GM18507 (cell line): ENCODE data around the gene LPIN2.

ENCODE experiments used
- DNase-seq: peaks from one replicate; pipeline ENCODE4 v3.0.0; 2011; ENCODE audit warnings: low read depth; ENCODE audit not compliant: insufficient read length; ENCODE audit errors: extremely low spot score
- FAIRE-seq: peaks from 2 replicates; lab custom pipeline; 2011; peaks lifted over from hg19 to GRCh38; lab: Jason Lieb, UNC

Gene LPIN2

DNA sequence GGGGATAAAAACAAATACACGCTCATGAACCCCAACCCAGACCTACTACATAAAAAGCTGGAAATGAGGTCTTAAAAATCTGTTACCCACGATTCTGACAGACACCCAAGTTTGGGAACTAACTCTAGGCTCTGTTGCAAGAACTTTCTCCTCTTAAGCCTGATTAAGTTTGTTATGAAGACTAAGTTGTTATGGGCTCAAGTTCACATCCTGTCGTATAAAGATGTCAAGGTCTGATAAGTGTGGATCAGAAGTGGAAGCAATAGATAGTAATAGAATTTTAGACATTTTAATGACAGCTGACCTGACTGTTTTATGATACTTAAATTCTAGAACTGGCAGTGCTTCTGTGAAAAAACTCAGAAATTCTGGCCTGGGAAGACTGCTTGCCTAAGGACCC is 43.2 kb downstream of the LPIN2 start:
- no peak for FAIRE-seq
- no peak for DNase-seq

DNA sequence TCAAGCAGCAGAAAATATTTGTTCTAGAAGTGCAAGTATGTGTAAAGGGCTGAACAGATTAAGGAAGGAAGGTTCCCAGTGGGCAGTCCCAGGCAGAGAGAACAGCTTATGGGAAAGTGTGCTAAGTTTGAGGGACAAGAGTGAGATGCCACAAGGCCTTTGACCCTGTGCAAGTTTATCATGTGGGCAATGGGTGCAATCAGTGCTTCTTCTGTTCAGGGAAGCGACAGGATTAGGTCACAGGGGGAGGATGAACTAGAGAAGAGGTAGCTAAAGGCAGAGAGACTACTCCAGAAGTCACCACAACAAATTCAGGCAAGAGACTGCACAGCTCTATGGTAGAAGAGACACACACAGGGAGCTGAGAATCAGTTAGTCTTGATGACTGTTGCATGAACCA is 44.3 kb downstream of the LPIN2 start:
- FAIRE-seq (peak; percentile 60), DNase-seq (no peak)

DNA sequence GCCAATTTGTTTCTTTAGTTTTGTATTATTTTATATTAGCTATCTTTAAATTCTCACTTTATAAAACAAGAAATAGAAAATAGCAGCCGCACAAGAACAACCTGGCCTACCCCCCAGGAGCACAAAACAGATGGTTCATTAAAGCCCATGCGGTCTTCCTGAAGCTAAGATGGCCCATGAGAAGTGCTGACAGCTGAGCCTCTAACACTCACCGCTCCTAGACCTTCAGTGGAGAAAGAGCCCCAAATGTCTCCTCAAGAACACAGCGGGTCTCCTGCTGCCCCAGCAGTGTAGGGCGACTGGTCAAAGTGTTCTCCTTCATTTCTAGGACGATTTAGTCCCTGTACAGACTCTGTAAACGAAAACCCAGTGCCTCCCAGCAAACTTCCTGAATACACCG is 45.1 kb downstream of the LPIN2 start:
- DNase-seq = no peak
- no peak for FAIRE-seq

DNA sequence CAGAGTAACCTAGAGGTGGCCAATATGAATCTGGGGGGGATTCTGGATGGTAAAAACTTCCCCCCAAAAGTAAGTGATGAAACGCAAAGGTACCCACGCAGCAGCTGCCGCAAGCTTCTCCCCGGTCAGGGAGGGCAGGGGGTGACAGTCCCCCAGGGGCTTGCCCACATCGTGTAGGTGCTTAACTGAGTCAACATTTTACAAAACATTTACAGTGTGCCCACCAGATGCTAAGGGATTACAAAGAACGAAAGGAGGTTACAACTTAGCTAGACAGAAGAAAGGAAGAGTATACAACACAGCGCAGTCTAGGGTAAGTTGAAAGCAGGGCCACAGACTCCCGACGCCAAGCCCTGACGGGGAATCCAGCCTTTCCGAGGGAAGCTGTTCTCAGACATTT is 45.6 kb downstream of the LPIN2 start:
- DNase-seq (no peak), FAIRE-seq (no peak)

DNA sequence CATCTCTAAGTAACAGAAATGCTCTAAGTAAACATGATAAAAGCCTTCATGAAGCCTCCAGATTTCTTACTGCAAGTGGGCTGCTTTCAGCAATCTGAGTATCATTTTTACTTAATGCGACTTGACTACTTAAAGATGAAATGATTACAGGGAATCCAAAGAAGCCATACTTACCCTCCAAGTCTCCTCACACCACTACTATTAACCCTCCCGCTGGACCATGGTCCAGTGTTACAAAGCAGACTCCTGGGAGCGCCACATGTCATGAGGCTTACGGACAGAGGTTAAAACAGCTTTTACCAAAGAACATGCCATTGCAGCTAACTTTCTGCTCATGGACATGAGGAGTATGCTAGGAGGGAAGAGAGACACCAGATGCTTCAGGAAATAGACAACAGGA is 46.4 kb downstream of the LPIN2 start:
- DNase-seq (no peak), FAIRE-seq (no peak)

DNA sequence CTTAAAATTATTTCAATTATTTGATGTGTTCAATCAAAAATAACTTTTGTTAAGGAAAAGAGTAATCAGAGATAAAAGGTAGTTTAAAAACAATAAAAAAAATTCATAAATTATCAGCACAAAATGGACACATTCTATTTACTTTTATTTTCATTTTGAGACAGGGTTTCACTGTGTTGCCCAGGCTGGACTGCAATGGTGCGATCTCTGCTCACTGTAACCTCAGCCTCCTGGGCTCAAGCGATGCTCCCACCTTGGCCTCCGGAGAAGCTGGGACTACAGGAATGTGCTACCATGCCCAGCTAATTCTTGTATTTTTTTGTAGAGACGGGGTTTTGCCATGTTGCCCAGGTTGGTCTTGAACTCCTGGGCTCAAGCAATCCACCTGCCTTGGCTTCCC is 47.1 kb downstream of the LPIN2 start:
- DNase-seq (no peak), FAIRE-seq (no peak)

DNA sequence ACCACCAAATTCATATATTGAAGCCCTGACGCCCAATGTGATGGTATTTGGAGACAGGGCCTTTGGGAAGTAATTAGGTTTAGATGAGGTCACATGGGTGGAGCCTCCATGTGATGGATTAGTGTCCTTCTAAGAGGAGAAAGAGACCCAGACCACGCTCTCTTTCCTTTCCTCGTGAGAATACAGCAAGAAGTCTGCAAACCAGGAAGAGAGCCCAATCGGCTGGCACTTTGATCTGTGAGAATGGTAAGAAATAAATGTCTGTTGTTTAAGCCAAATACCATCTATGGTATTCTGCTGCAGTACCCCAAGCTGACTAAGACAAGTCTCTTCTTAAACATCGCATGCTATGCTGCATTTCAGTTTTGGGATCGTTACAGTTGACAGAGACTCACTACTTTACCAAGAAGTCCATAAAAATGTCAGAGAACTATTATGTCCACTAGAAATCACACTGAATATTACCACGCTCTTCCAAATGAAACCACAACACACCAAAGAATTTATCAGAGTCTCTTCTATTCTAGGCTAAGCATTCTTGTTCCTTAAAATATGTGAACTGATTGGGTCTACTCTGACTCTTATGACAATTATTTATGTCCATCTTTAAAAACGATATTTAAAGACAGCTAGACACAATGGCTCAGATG is 48.5 kb downstream of the LPIN2 start:
- FAIRE-seq (peak; percentile 9), DNase-seq (no peak)
